K562 (cell line): ENCODE data around the gene CKS2. TPM values are rescaled to one million over a fixed set of nuclear protein-coding genes. Genes with fewer than 3 reads are reported as not detected.

Source experiments
- ATAC-seq: fragments of 200-7000 bp; cut with Tn5 transposase; 3 replicates; pipeline ENCODE4 v1.9.1; 2020; ENCODE audit warnings: moderate library complexity
- BruUV-seq: library from RNA; stranded (reverse); fragments of 400-500 nt; replicated peaks from 2 replicates; lab custom pipeline; 2021; lab: Mats Ljungman, UMichigan
- CTCF ChIA-PET: fragments of 300-600 bp; formaldehyde crosslinking; extraction: SDS; loops from one replicate; lab custom pipeline; 2021; ENCODE audit warnings: low intra/inter-chr PET ratio; lab: Yijun Ruan, JAX
- POLR2A ChIA-PET: fragments of 300-600, 350-650 bp; sonication (Branson Sonifier 250); formaldehyde crosslinking; extraction: SDS; loops from one replicate; lab custom pipeline; 2021; ENCODE audit warnings: antibody characterized with exemption, inconsistent platforms; lab: Yijun Ruan, JAX
- DNase-seq, 4 experiments: peaks; one replicate each; pipeline versions ENCODE4 v3.0.0 to v3.0.0-alpha.2; 2011 to 2018; ENCODE audit warnings: low spot score in 3 of 4, mixed read lengths in 3 of 4; ENCODE audit errors: extremely low read depth in 1 of 4
- FAIRE-seq: peaks from 2 replicates; lab custom pipeline; 2011; peaks lifted over from hg19 to GRCh38; lab: Jason Lieb, UNC
- H2AFZ ChIP-seq: 2 replicates; pipeline ENCODE4 v1.6.0; 2011; ENCODE audit warnings: low read depth, low read length, control low read depth, inconsistent platforms
- H3K27ac ChIP-seq: fragments of 200-600 bp; 3 replicates; pipeline ENCODE4 v1.8.0; 2011; ENCODE audit warnings: low read depth, mild to moderate bottlenecking, control low read depth, inconsistent platforms, low read length, moderate library complexity, mixed read lengths; ENCODE audit errors: extremely low read depth
- H3K27me3 ChIP-seq, 2 experiments: fragments of 300-600 bp in 1 of 2; 2 replicates in 1 of 2; 3 replicates in 1 of 2; pipeline versions ENCODE4 v1.6.0 to v1.8.0; 2011; ENCODE audit warnings: inconsistent platforms in 2 of 2, low read length in 2 of 2, mild to moderate bottlenecking in 1 of 2, mixed read lengths in 1 of 2, moderate library complexity in 1 of 2; ENCODE audit not compliant: control insufficient read depth in 2 of 2, insufficient read depth in 2 of 2
- H3K36me3 ChIP-seq: fragments of 300-600 bp; 3 replicates; pipeline ENCODE4 v1.8.0; 2011; ENCODE audit warnings: mild to moderate bottlenecking, low read length, inconsistent platforms; ENCODE audit not compliant: control insufficient read depth, insufficient read depth
- H3K4me1 ChIP-seq, 2 experiments: fragments of 200-600 bp in 1 of 2; replicated peaks in 1 of 2; 2 replicates in 1 of 2; 3 replicates in 1 of 2; pipeline versions ENCODE4 v1.5.1 to v1.8.0; 2011; ENCODE audit warnings: inconsistent platforms in 2 of 2, low read length in 2 of 2, mild to moderate bottlenecking in 1 of 2, mixed read lengths in 1 of 2, moderate library complexity in 1 of 2; ENCODE audit not compliant: control insufficient read depth in 2 of 2, insufficient read depth in 2 of 2
- H3K4me2 ChIP-seq: 2 replicates; pipeline ENCODE4 v1.6.1; 2011; ENCODE audit warnings: low read length, control low read depth, inconsistent platforms, mixed read lengths; ENCODE audit not compliant: insufficient read depth
- H3K4me3 ChIP-seq: fragments of 200-600 bp; sonication (generic), shearing (Covaris generic); 2 replicates; pipeline ENCODE4 v1.5.1; 2016; ENCODE audit warnings: control low read depth, inconsistent platforms
- H3K79me2 ChIP-seq: fragments of 200-600 bp; 3 replicates; pipeline ENCODE4 v1.8.0; 2011; ENCODE audit warnings: low read length, inconsistent platforms; ENCODE audit not compliant: control insufficient read depth, insufficient read depth
- H3K9ac ChIP-seq, 2 experiments: 2 replicates each; pipeline versions ENCODE4 v1.6.0 to v1.6.1; 2011; ENCODE audit warnings: low read depth in 2 of 2, low read length in 2 of 2, control low read depth in 1 of 2, inconsistent platforms in 1 of 2, mild to moderate bottlenecking in 1 of 2, mixed read lengths in 1 of 2; ENCODE audit not compliant: insufficient read depth in 1 of 2
- H3K9me1 ChIP-seq: one replicate; pipeline ENCODE4 v1.6.0; 2011; ENCODE audit warnings: inconsistent platforms, mild to moderate bottlenecking, low read length, moderate library complexity; ENCODE audit not compliant: control insufficient read depth, insufficient read depth
- H3K9me3 ChIP-seq: replicated peaks from 2 replicates; pipeline ENCODE4 v1.5.1; 2011; ENCODE audit warnings: low read depth, low read length, inconsistent platforms; ENCODE audit not compliant: control insufficient read depth, insufficient read depth
- H4K20me1 ChIP-seq: replicated peaks from 2 replicates; pipeline ENCODE4 v1.6.1; 2011; ENCODE audit warnings: low read length, inconsistent platforms, mixed read lengths; ENCODE audit not compliant: control insufficient read depth, insufficient read depth
- BCOR ChIP-seq: fragments of 450-650 bp; IDR thresholded peaks from 2 replicates; pipeline ENCODE4 v1.6.1; 2016
- BRCA1 ChIP-seq, 2 experiments: fragments of 450-650 bp in 1 of 2; sonication (generic) in 1 of 2; formaldehyde crosslinking in 1 of 2; IDR thresholded peaks; 2 replicates each; pipeline versions ENCODE4 v1.5.0 to v1.6.1; 2017 to 2020; ENCODE audit warnings: mild to moderate bottlenecking in 1 of 2, missing genetic modification reagents in 1 of 2
- FOS ChIP-seq: IDR thresholded peaks from 3 replicates; pipeline ENCODE4 v1.6.1; 2011; ENCODE audit not compliant: insufficient read length; ENCODE audit errors: extremely low read depth
- JUN ChIP-seq, 2 experiments: sonication (generic) in 1 of 2; formaldehyde crosslinking in 1 of 2; IDR thresholded peaks; 2 replicates each; pipeline versions ENCODE4 v1.6.1 to v1.8.0; 2012 to 2022; ENCODE audit warnings: borderline replicate concordance in 2 of 2, mild to moderate bottlenecking in 2 of 2, improper control_type of control experiment in 1 of 2, low read depth in 1 of 2, low read length in 1 of 2, missing genetic modification reagents in 1 of 2
- RCOR1 ChIP-seq, 2 experiments: IDR thresholded peaks; 2 replicates each; pipeline ENCODE4 v1.6.1; 2012; ENCODE audit warnings: low read depth in 2 of 2, low read length in 2 of 2, borderline replicate concordance in 1 of 2, improper control_type of control experiment in 1 of 2
- SMARCA5 ChIP-seq: fragments of 450-650 bp; IDR thresholded peaks from 2 replicates; pipeline ENCODE4 v1.6.1; 2016
- SRSF9 ChIP-seq: fragments of 200-400 bp; formaldehyde crosslinking; IDR thresholded peaks from 2 replicates; pipeline ENCODE4 v1.6.1; 2017; ENCODE audit warnings: low read depth, low read length, borderline replicate concordance
- ZC3H4 ChIP-seq: sonication (generic); formaldehyde crosslinking; IDR thresholded peaks from 2 replicates; pipeline ENCODE4 v1.9.0; 2021; ENCODE audit warnings: missing genetic modification reagents, borderline replicate concordance
- ZFP1 ChIP-seq: fragments of 450-650 bp; formaldehyde crosslinking; IDR thresholded peaks from 2 replicates; pipeline ENCODE4 v1.4.0; 2020; ENCODE audit warnings: mild to moderate bottlenecking, mixed read lengths
- ZNF146 ChIP-seq: IDR thresholded peaks from one replicate; pipeline ENCODE4 v1.6.1; 2018; ENCODE audit warnings: missing compliant biosample characterization; ENCODE audit not compliant: unreplicated experiment
- ZNF175 ChIP-seq: fragments of 200-800 bp; sonication (Bioruptor generic); IDR thresholded peaks from 2 replicates; pipeline ENCODE4 v1.6.1; 2016; ENCODE audit warnings: low read depth, mild to moderate bottlenecking, missing genetic modification characterization, missing compliant biosample characterization
- WGBS: fragments of 100-300 bp; shearing (Covaris generic); methylation state at CpG from one replicate; pipeline ENCODE4 v1.1.6; 2016; ENCODE audit warnings: low coverage, mixed read lengths; ENCODE audit not compliant: insufficient coverage; ENCODE audit errors: missing lambda C conversion rate; 5-methylcytosine and 5-hydroxymethylcytosine counted together
- in situ Hi-C: fragments of 300-500 bp; cut with MboI; formaldehyde crosslinking; loops from 4 replicates; pipeline ENCODE4 v1.15.0; 2018; ENCODE audit warnings: inconsistent platforms, mixed read lengths
- intact Hi-C: fragments of 100-400 bp; cut with micrococcal nuclease; formaldehyde crosslinking; loops from 2 replicates; pipeline ENCODE4 v1.14.2; 2022
- polyA plus RNA-seq, 8 experiments: library from polyadenylated mRNA; depleted of rRNA in 4 of 8; stranded (reverse) in 5 of 8; unstranded in 3 of 8; fragments of >200 nt; fragmentation: Nextera tagmentation in 2 of 8; fragmentation: Illumina TruSeq in 1 of 8; extraction: Ambion mirVana in 2 of 8; extraction: Trizol in 1 of 8; gene quantifications; 2 replicates each; pipeline versions ENCODE4 v1.2.1 to v1.2.3, GENCODE V29; 2011 to 2014; ENCODE audit warnings: inconsistent platforms in 1 of 8, missing spikeins in 1 of 8
- total RNA-seq, 7 experiments: library from RNA; depleted of rRNA in 6 of 7; stranded (reverse); fragments of >200 nt in 6 of 7; fragmentation: Illumina TruSeq in 2 of 7; extraction: Trizol in 2 of 7; gene quantifications; 2 replicates each; pipeline versions ENCODE4 v1.2.1 to v1.2.3, GENCODE V29; 2011 to 2021; ENCODE audit warnings: low replicate concordance in 1 of 7
- TF ChIP-seq, protein P1 (sequence below), 2 experiments: fragments of 450-650 bp in 1 of 2; sonication (generic) in 1 of 2; formaldehyde crosslinking in 1 of 2; IDR thresholded peaks in 1 of 2; conservative IDR thresholded peaks in 1 of 2; 2 replicates each; pipeline versions ENCODE4 v1.6.1 to v1.8.1; 2016 to 2023; ENCODE audit warnings: mild to moderate bottlenecking in 2 of 2, moderate library complexity in 2 of 2, inconsistent platforms in 1 of 2, missing genetic modification reagents in 1 of 2
- TF ChIP-seq, protein P2 (sequence below): fragments of 450-650 bp; formaldehyde crosslinking; IDR thresholded peaks from 2 replicates; pipeline ENCODE4 v1.4.0; 2020; ENCODE audit warnings: mild to moderate bottlenecking
- TF ChIP-seq, protein P3 (sequence below), 2 experiments: fragments of 450-650 bp; IDR thresholded peaks; 2 replicates each; pipeline ENCODE4 v1.6.1; 2016

Gene CKS2
- total and polyA plus RNA-seq, 9 of the 15 experiments (the other 6 are each of a cell fraction or from before 2014, with no cell fraction given): 123 to 941 (median 321) TPM

DNA sequence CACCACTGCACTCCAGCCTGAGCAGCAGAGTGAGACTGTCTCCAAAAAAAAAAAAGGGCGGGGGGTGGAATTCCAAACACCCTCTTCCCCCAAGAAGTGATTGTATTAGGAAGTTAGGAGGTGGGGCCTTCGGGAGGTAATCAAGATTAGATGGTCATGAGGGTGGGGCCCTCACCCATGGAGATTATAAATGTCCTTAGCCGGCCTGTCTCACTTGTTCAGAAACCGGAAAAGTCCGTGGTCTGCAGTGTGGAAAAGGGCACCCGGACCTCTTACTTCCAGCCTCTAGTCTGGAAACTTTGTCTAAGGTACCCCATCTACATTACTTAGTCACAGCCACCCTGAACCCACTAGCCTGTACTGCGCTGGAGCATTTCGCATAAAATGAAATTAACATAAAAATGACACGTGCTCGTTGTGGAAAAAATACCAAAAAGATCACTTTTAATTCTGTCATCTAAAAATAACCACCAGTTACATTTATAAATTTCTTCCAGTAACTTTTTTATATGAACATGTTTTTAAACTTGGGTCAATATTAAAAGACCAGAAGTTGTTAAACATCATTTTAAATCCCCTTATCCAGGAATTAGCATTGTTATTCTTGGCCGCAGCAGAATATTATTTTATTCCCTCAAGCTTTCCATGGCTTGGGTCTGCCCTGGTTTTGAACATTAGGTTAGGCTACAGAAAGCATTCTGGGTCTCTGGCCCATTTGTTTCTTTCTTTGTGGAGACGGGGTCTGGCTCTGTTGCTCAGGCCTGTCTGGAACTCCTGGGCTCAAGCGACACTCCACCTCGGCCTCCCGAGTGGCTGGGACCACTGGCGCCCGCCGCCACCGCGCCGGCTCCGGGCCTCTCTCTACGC is 1.2 kb upstream of the CKS2 start:
- H3K9me1 ChIP-seq: peaks cover under 1% of the 10 kb centered on the region
- peak in 2 of 4 experiments; percentile 41 to 72 for DNase-seq
- peaks cover 26% of the 10 kb centered on the region for H4K20me1 ChIP-seq
- H3K4me2 ChIP-seq: peak overlapping the region; percentile 78
- H2AFZ ChIP-seq: no peak overlapping the region
- H3K27me3 ChIP-seq: no peaks in the 10 kb centered on the region
- H3K9ac ChIP-seq: peak overlapping the region; percentile 97 to 100
- BruUV-seq: TSS peak; percentile 90
- under 1% methylated on average over 14 of the region's 23 CpGs for WGBS
- in situ Hi-C loops (no loop called here), intact Hi-C loops (no loop called here)
- H3K27ac ChIP-seq: peak overlapping the region; percentile 99
- H3K79me2 ChIP-seq: peaks cover 50% of the 10 kb centered on the region
- CTCF ChIA-PET: no interaction called here
- peak overlapping the region; percentile 84 for H3K4me3 ChIP-seq
- H3K4me1 ChIP-seq: peaks cover 7 to 8% of the 10 kb centered on the region in 2 experiments; a peak in 3 of 5 replicates
- ATAC-seq: peak; percentile 43
- FAIRE-seq: no peak
- POLR2A ChIA-PET: interaction anchor here (0.6 to 1.3 kb wide), 6 partner anchors 9 to 342 kb away, joined by 3 to 4 read pairs (median 3); partner anchors contain the start of gene SECISBP2
- peaks cover 27% of the 10 kb centered on the region for H3K36me3 ChIP-seq
- H3K9me3 ChIP-seq: no peaks in the 10 kb centered on the region
- TF ChIP-seq RCOR1 (IDR thresholded peaks at IDR 0.05; ENCODE audit: borderline replicate concordance in 1 of 2, low read depth in 2 of 2, low read length in 2 of 2): no peak
- no peak for TF ChIP-seq ZNF146
- TF ChIP-seq BRCA1 (IDR thresholded peaks at IDR 0.05): no peak
- no peak for TF ChIP-seq BRCA1 (CRISPR knock-in tag; IDR thresholded peaks at IDR 0.05)
- TF ChIP-seq, protein P1, sequence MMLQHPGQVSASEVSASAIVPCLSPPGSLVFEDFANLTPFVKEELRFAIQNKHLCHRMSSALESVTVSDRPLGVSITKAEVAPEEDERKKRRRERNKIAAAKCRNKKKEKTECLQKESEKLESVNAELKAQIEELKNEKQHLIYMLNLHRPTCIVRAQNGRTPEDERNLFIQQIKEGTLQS (IDR thresholded peaks at IDR 0.05): no peak
- TF ChIP-seq, protein P1 (CRISPR knock-in tag; conservative IDR thresholded peaks at IDR 0.05): no peak
- no peak for TF ChIP-seq SRSF9
- TF ChIP-seq ZNF175 (CRISPR knock-in tag): no peak
- TF ChIP-seq ZFP1: no peak
- TF ChIP-seq ZC3H4 (CRISPR knock-in tag): no peak
- TF ChIP-seq, protein P2, sequence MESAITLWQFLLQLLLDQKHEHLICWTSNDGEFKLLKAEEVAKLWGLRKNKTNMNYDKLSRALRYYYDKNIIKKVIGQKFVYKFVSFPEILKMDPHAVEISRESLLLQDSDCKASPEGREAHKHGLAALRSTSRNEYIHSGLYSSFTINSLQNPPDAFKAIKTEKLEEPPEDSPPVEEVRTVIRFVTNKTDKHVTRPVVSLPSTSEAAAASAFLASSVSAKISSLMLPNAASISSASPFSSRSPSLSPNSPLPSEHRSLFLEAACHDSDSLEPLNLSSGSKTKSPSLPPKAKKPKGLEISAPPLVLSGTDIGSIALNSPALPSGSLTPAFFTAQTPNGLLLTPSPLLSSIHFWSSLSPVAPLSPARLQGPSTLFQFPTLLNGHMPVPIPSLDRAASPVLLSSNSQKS (CRISPR knock-in tag): no peak
- TF ChIP-seq, protein P3, sequence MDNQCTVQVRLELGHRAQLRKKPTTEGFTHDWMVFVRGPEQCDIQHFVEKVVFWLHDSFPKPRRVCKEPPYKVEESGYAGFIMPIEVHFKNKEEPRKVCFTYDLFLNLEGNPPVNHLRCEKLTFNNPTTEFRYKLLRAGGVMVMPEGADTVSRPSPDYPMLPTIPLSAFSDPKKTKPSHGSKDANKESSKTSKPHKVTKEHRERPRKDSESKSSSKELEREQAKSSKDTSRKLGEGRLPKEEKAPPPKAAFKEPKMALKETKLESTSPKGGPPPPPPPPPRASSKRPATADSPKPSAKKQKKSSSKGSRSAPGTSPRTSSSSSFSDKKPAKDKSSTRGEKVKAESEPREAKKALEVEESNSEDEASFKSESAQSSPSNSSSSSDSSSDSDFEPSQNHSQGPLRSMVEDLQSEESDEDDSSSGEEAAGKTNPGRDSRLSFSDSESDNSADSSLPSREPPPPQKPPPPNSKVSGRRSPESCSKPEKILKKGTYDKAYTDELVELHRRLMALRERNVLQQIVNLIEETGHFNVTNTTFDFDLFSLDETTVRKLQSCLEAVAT (IDR thresholded peaks at IDR 0.05): 0 out of 4 replicates have a peak, but pooled peaks of 1 of the 2 experiments have one; percentile 21
- no peak for TF ChIP-seq BCOR
- TF ChIP-seq SMARCA5: no peak
- TF ChIP-seq JUN (IDR thresholded peaks at IDR 0.05; ENCODE audit: borderline replicate concordance, low read depth, low read length): no peak
- TF ChIP-seq JUN (CRISPR knock-in tag; IDR thresholded peaks at IDR 0.05; ENCODE audit: borderline replicate concordance): no peak
- no peak for TF ChIP-seq FOS
